GM19193 (cell line): ENCODE measurements around the gene RBPJ.

Experiments used
- POLR2A ChIP-seq: IDR thresholded peaks from 4 replicates; pipeline ENCODE4 v1.6.1; 2011; ENCODE audit not compliant: insufficient read depth, insufficient read length; ENCODE audit errors: extremely low read depth

RBPJ gene

GRCh38 chr4:26320538-26321372, at the start of gene RBPJ:
Gene RBPJ, plus strand, starts transcription at chr4:26321014. Its CDS starts 15 bp downstream, at chr4:26321029.
- peak; percentile 56 for TF ChIP-seq POLR2A

DNA sequence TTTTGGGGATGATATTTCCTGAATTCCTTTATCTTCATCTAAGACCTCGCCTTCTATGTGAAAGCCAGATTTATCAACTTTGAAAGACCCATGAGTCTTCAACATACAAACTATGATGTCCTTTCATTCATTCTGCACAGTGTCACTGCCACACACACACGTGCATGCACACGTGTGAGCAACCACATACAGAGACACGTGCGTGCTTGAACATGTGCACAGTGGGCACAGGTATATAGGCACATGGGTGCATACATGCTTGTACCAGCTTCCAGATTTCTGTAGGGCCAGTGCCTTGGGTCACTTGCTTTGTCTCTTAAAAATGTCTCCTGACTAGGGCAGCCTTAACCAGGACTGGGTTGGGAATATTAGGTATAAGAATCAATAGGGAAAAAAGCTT, 49.1 kb upstream of the RBPJ start:
- TF ChIP-seq POLR2A: no peak

GRCh38 chr4:26272654-26273615, 47.9 kb upstream of the RBPJ start:
- TF ChIP-seq POLR2A: no peak

DNA sequence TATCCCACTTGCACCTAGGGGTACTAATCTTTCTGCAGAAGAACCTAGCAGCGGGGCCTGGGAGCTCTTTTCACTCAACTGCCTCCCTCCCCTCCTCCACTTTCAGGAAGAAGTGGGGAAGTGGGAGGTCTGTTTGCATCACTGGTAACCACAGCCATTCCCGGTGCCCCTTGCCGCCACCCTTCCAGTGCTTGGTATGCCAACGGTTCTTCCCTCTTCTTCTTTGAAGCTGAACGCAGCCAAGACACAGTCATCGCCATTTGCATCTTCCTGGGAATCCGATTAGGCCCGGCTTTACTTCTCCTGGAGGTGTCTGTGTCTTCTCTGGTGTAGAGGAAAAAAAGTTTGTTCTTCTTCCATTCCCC, 47.2 kb upstream of the RBPJ start:
- TF ChIP-seq POLR2A: no peak

DNA sequence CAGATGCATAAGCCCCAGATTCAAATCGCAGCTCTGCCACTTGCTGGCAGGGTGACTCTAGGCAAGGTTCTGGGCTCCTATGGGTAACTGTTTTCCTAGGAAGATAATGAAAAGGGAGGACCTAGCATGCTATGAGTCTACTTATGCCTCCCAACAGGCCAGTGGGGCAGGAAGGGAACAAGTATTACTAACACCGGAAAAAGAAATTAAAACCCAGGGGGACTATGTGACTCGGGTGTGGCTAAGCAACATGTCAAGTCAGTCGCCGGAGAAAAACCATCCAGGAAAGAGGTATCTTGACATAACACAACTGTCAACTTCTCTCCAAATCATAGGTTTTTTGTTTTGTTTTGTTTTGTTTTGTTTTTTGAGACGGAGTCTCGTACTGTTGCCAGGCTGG, 45.5 kb upstream of the RBPJ start:
- TF ChIP-seq POLR2A: no peak

- TF ChIP-seq POLR2A: no peak
Observed at GRCh38 chr4:26279446-26279845, 41.4 kb upstream of the RBPJ start.

DNA sequence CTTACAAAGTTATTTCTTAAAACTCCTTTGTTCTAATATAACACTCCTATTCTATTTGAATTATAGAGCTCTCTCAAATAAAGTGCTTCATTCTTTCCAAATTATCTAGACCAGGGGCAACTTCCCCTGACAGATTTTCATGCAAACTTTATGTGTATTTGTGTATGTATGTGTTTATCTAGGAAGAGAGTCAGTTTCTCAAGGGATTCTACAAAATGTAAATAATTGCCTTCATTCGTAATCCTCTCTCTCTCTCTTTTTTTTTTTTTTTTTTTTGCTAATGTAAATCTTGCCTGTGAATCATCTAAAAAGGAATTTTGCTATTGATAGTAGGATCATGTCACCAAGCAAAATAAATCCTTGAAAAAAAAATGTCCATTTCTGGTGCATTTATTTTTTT, 38.9 kb upstream of the RBPJ start:
- no peak for TF ChIP-seq POLR2A

DNA sequence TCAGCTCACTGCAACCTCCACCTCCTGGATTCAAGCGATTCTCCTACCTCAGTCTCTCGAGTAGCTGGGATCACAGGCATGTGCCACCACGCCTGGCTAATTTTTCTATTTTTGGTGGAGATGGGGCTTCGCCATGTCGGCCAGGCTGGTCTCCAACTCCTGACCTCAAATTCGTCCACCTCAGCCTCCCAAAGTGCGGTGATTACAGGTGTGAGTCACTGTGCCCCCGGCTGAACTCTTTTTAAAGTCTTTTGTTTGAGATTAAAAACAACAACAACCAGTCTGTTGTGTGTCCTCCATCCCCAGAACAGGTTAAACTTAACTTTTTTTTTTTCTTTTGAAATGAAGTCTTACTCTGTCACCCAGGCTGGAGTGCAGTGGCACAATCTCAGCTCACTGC, 36.3 kb upstream of the RBPJ start:
- no peak for TF ChIP-seq POLR2A

DNA sequence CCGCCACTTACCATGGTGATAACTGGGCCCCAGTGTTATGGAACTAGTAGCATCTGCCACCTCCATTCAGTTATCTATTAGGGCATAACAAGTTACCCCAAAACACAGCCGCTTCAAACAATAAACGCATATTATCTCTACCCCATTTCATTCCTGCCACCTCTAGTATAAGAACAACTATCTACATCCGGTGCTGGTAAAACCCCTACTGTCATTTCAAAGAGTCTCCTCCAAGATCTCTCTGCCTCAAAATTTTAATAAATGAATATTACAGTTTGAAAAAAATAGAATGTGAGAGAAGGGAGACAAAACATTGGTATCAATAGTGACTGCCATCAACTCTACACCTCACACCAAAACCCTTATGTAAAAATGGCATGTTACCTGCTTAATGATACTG, 35.5 kb upstream of the RBPJ start:
- TF ChIP-seq POLR2A: no peak

- TF ChIP-seq POLR2A: no peak
Observed at GRCh38 chr4:26287756-26288155, 33.1 kb upstream of the RBPJ start.

- TF ChIP-seq POLR2A: no peak
Observed at GRCh38 chr4:26288355-26288909, 32.4 kb upstream of the RBPJ start.

DNA sequence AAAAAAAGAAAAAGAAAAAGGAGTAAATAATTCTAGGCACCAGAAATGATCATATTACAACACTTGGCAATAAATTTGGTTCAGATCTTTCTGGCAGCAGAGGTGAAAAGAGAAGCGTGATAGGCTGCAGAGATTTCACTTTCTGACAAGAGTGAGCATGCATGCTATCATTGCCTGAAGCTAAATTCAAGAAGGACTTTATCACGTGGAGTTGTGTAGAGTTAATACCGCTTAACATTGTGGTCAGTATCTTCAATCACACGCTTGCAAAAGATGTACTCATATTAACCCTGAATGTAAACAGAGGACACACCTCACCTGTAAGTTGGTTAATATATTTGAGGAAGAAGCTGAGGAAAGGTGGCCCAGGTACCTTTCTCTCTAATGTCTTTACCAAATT, 31.4 kb upstream of the RBPJ start:
- no peak for TF ChIP-seq POLR2A

- TF ChIP-seq POLR2A: no peak
Observed at GRCh38 chr4:26290321-26290720, 30.5 kb upstream of the RBPJ start.

- TF ChIP-seq POLR2A: no peak
Observed at GRCh38 chr4:26294904-26295303, 25.9 kb upstream of the RBPJ start.

DNA sequence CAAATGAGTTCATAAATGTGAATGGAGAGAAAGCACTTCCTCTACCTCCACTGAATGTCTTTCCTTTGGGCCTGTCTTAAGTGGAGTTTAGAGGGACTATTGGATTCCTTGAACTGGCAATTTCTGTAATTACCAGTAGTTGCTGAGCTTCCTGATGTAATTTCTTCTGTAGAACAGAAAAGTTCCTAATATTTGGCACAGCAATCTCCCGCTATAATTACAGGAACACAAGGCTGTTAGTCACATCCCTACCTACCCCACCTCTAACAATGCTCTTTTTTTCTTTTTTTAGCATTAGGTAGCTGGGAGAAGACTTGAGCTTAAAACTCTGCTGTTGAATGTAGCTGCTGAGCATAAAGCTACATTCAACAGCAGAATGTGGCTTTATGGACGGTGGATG, 24.8 kb upstream of the RBPJ start:
- no peak for TF ChIP-seq POLR2A
